Muscle layer of duodenum (tissue), 2 donors: ENCODE data around the gene MYO1H.
"Not testable (repeated sequence)": the region's sequence is repeated elsewhere in the genome, so short reads cannot be mapped to it uniquely, and the experiment has no call there.

Experiments used
- H3K27ac ChIP-seq: one replicate; pipeline ENCODE4 v1.7.0; 2013; ENCODE audit warnings: mild to moderate bottlenecking, low read length
- H3K27me3 ChIP-seq: one replicate; pipeline ENCODE4 v1.7.0; 2013; ENCODE audit warnings: low read depth, mild to moderate bottlenecking, control low read depth, low read length
- H3K36me3 ChIP-seq, 2 donors: one replicate each; pipeline ENCODE4 v1.7.0; 2013; ENCODE audit warnings: low read length in 2 of 2, control low read depth in 1 of 2, mild to moderate bottlenecking in 1 of 2; ENCODE audit not compliant: insufficient read depth in 2 of 2, control insufficient read depth in 1 of 2
- H3K4me1 ChIP-seq, 2 donors: one replicate each; pipeline ENCODE4 v1.7.0; 2013; ENCODE audit warnings: low read length in 2 of 2, mild to moderate bottlenecking in 2 of 2, control low read depth in 1 of 2, moderate library complexity in 1 of 2; ENCODE audit not compliant: insufficient read depth in 2 of 2, control insufficient read depth in 1 of 2
- H3K4me3 ChIP-seq, 2 donors: one replicate each; pipeline ENCODE4 v1.7.0; 2013; ENCODE audit warnings: low read length in 2 of 2, low read depth in 1 of 2, mild to moderate bottlenecking in 1 of 2
- H3K9me3 ChIP-seq, 2 donors: one replicate each; pipeline ENCODE4 v1.7.0; 2013; ENCODE audit warnings: low read length in 2 of 2, control low read depth in 1 of 2, mild to moderate bottlenecking in 1 of 2; ENCODE audit not compliant: control insufficient read depth in 1 of 2
- donor health status: healthy.

MYO1H gene

DNA sequence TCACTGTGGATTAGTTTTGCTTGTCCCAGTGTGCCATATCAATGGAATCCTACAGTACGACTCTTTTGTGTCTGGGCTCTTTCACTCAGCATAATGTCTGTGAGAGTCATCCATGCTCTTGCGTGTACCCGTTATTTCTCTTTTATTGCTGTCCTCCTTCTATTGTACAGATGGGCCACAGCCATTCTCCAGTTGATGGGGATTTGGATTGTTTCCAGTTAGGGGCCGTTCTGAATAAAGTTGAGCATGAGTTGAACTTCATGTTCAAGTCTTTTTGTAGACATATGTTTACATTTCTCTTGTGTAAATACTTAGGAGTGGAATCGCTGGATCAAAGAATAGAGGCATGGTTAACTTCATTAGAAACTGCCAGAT, 38.3 kb downstream of the MYO1H start:
- H3K27ac ChIP-seq: no peak overlapping the region
- H3K27me3 ChIP-seq: no peaks in the 10 kb centered on the region
- H3K4me3 ChIP-seq: no peak overlapping the region
- peaks cover 0 to 6% of the 10 kb centered on the region in 2 donors for H3K9me3 ChIP-seq
- no peaks in the 10 kb centered on the region for H3K36me3 ChIP-seq
- H3K4me1 ChIP-seq: peaks cover 0 to 11% of the 10 kb centered on the region in 2 donors

- no peak overlapping the region for H3K4me3 ChIP-seq
- H3K27me3 ChIP-seq: no peaks in the 10 kb centered on the region
- peaks cover 0 to 11% of the 10 kb centered on the region in 2 donors for H3K4me1 ChIP-seq
- H3K9me3 ChIP-seq: peaks cover 0 to 6% of the 10 kb centered on the region in 2 donors
- no peaks in the 10 kb centered on the region for H3K36me3 ChIP-seq
- H3K27ac ChIP-seq: no peak overlapping the region
These were observed 39.9 kb downstream of the MYO1H start for GRCh38 chr12:109387425-109388166.

DNA sequence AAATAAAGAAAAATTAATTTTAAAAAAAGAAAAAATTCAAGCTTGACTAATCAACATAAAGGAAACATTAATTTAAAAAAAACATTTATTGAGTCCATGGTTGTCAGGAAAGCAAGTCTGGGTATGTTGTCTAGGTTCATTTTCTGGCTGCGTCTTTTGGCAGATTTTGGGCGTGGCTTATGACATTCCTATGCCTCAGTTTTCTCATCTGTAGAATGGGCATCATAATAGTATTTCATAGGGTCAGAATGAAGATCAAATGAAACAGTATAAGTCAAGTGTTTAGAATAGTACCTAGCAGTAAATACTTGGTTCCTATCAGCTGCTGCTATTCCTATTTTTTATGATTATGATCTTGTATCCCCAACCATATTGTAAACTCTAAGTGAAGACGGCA, 40.5 kb downstream of the MYO1H start:
- peaks cover 0 to 6% of the 10 kb centered on the region in 2 donors for H3K9me3 ChIP-seq
- H3K27ac ChIP-seq: no peak overlapping the region
- H3K27me3 ChIP-seq: no peaks in the 10 kb centered on the region
- no peak overlapping the region for H3K4me3 ChIP-seq
- H3K4me1 ChIP-seq: peaks cover 0 to 11% of the 10 kb centered on the region in 2 donors
- H3K36me3 ChIP-seq: no peaks in the 10 kb centered on the region

GRCh38 chr12:109389146-109389545, 41.4 kb downstream of the MYO1H start:
- no peaks in the 10 kb centered on the region for H3K36me3 ChIP-seq
- peaks cover 0 to 6% of the 10 kb centered on the region in 2 donors for H3K9me3 ChIP-seq
- H3K27me3 ChIP-seq: no peaks in the 10 kb centered on the region
- H3K27ac ChIP-seq: no peak overlapping the region
- peaks cover 0 to 11% of the 10 kb centered on the region in 2 donors for H3K4me1 ChIP-seq
- no peak overlapping the region for H3K4me3 ChIP-seq

DNA sequence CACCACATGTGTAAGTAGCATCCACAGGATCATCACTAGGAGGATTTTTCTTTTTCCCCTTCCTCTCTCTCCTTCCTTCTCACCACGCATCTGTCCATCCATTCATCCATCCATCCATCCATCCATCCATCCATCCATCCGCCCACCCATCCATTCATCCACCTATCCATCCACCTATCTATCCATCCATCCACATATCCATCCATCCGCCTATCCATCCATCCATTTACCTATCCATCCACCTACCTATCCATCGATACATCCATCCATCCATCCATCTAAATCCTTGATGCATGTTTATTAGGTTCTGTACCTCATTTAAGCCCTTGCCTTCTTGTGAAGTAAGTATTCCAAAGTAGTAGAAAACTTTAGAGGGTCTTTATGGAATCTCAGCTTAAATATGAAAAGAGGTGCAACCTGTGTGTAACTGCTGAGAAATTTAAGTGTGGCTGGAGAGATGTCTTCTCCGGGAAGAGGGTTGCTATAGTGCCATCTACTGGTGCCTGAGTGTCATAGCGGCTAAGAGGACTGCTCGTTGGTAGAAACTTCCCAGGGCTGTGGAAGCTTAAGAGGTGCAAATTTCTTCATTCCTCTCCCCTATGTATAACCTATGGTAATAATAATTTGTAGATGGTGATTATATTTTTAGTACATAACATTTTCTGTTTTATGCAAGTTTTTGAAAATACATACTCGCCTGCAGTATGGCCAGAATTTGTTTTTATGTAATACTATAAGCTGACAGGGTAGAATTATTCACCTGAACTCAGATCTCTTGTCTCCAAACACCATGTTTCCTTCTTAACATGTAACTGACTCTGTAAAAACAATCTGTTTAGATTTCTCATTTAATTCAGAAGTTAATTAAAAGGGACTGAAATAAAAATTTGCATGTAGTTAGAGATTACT, 46.0 kb downstream of the MYO1H start:
- Histone ChIP-seq H3K27ac (no peak overlapping the region), H3K4me3 (no peak overlapping the region), H3K4me1 (no peaks in the 10 kb centered on the region), H3K27me3 (no peaks in the 10 kb centered on the region), H3K9me3 (no peaks in the 10 kb centered on the region), H3K36me3 (no peaks in the 10 kb centered on the region)

DNA sequence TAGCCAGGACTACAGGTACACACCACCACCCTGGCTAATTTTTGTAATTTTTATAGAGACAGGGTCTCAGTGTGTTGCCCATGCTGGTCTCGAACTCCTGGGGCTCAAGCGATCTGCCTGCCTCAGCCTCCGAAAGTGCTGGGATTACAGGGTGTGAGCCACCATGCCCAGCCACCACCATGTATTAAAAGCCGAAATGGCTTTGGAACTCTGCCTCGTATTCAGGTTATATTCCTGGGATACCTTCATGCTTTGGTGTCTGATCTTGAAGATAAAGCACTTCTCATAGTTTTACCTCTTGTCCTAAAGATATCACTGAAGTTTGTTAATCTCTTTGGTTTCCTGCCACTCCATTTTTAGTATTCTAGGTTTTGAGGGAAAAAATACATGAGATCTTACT, 47.2 kb downstream of the MYO1H start:
- Histone ChIP-seq H3K36me3 (no peaks in the 10 kb centered on the region), H3K27me3 (no peaks in the 10 kb centered on the region), H3K4me1 (no peaks in the 10 kb centered on the region), H3K27ac (no peak overlapping the region), H3K4me3 (no peak overlapping the region), H3K9me3 (no peaks in the 10 kb centered on the region)

DNA sequence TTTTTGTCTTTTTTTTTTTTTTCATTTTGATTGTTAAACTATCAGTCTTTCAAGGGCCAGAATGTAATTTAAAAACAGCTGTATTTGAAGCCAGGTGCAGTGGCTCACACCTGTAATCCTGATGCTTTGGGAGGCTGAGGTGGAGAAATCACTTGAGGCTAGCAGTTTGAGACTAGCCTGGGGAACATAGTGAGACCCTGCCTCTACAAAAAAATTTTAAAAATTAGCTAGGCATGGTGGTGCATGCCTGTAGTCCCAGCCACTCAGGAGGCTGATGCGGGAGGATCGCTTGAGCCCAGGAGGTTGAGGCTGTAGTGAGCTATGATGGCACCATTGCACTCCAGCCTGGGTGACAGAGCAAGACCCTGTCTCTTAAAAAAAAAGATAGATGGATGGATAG, 57.1 kb downstream of the MYO1H start:
- H3K36me3 ChIP-seq, H3K4me1 ChIP-seq, H3K4me3 ChIP-seq, H3K27me3 ChIP-seq, H3K9me3 ChIP-seq, H3K27ac ChIP-seq: not testable (repeated sequence)

- not testable (repeated sequence) for H3K27me3 ChIP-seq, H3K4me3 ChIP-seq, H3K4me1 ChIP-seq, H3K27ac ChIP-seq, H3K9me3 ChIP-seq, H3K36me3 ChIP-seq
These were observed 58.4 kb downstream of the MYO1H start for GRCh38 chr12:109406147-109406546.

DNA sequence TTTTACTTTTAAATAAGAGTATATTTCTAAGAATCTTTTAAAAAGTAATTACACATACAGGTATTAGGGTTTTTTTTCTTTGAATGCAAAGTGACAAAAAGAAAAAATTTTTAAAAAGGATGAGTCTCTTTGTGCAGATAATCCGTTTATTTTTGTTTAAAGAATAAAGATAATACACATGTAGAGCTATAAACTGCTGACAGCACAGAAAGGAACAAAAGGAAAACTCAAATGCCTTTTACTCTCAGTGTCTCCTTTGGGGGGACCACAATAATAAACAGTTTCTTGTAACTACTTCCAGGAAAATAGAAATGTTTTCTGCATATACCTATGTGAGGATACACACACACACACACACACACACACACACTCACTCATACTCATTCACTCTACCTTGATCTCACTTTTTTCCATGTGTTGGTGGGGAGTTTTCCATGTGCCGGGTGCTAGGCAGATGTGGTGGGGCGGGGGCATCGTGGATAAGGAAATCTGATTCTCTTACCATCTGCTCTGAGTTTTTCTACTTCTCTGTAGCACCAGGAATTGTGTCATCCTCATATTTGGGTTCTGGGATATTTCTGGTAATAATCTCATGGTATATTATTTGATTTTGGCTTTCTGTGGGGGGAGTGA, 71.3 kb downstream of the MYO1H start:
- no peaks in the 10 kb centered on the region for H3K27me3 ChIP-seq

DNA sequence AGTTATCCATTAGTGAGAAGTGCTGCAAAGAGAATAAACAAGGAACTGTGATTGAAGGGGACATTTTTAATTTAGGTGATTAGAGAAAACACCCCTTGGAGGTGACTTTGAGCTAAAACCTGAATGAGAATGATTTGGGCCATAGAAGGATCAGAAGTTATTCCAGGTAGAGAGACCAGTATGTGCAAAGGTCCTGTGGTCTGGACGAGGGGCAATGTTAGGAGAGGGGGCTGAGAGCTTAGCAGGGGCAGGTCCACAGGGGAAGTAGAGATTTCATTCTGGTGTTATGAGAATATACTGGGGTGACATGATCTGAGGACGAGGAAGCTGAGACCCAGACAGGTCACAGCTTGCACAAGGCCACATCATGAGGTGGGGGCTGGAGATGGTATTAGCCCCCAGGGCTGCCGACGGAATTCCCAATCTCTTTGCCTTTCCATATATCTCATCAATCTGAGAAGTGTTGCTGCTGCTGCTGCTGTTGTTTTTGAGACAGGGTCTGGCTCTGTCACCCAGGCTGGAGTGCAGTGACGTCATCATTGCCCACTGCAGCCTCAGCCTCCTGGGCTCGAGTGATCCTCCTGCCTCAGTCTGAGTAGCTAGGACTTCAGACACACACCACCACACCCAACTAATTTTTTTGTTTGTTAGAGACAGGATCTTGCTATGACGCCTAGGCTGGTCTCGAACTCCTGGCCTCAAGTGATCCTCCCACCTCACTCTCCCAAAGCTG, 73.8 kb downstream of the MYO1H start:
- Histone ChIP-seq H3K27me3 (no peaks in the 10 kb centered on the region), H3K27ac (no peak overlapping the region), H3K4me3 (no peak overlapping the region), H3K4me1 (no peaks in the 10 kb centered on the region), H3K9me3 (no peaks in the 10 kb centered on the region), H3K36me3 (no peaks in the 10 kb centered on the region)

More for the DNA sequence above, 71.3 kb downstream of the MYO1H start:
- Histone ChIP-seq H3K27ac (no peak overlapping the region), H3K4me3 (no peak overlapping the region), H3K4me1 (no peaks in the 10 kb centered on the region), H3K9me3 (no peaks in the 10 kb centered on the region), H3K36me3 (no peaks in the 10 kb centered on the region)

GRCh38 chr12:109422251-109422650, 74.6 kb downstream of the MYO1H start:
- Histone ChIP-seq H3K27me3 (no peaks in the 10 kb centered on the region), H3K4me3 (no peak overlapping the region), H3K27ac (no peak overlapping the region), H3K4me1 (no peaks in the 10 kb centered on the region), H3K9me3 (no peaks in the 10 kb centered on the region), H3K36me3 (no peaks in the 10 kb centered on the region)
